ENCODE data around the gene MDM2.

- TF ChIP-seq AFF4 (CRISPR knock-in tag; IDR thresholded peaks at IDR 0.05; ENCODE audit: borderline replicate concordance) (no peak), CTCF (IDR thresholded peaks at IDR 0.05) (no peak), ZNF219 (CRISPR knock-in tag; IDR thresholded peaks at IDR 0.05; ENCODE audit: borderline replicate concordance) (no peak), FOXP4 (CRISPR knock-in tag; IDR thresholded peaks at IDR 0.05) (no peak), ATF1 (CRISPR knock-in tag; IDR thresholded peaks at IDR 0.05) (no peak)
Measured at GRCh38 chr12:68776976-68777610, 30.9 kb upstream of the MDM2 start.
